Measurements from ENCODE around the gene VPS4B.
"Not testable (repeated sequence)": the region's sequence is repeated elsewhere in the genome, so short reads cannot be mapped to it uniquely, and the experiment has no call there.

Gene VPS4B

GRCh38 chr18:63366213-63367052, 55.8 kb downstream of the VPS4B start:
- DNase-seq = peak; percentile 11 to 70

DNA sequence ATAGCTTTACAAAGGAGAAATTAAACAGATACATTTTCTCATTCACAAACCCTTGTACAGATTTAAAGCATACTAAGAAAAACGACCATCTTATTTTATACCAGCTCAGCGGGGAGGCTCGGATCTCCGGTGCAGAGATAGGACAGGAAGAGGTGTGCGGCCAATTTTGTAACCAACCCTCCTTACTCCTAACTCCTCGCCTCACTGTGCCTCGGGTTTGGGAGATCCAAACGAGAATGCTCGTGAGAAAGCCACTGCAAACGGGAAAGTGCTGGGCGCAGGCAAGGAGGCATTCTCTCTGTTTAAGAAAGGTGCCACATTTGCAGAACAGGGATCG, 56.4 kb downstream of the VPS4B start:
- DNase-seq = peak in 1 of 2 experiments; percentile 45

GRCh38 chr18:63363951-63364350, 58.3 kb downstream of the VPS4B start:
- DNase-seq = no peak

DNA sequence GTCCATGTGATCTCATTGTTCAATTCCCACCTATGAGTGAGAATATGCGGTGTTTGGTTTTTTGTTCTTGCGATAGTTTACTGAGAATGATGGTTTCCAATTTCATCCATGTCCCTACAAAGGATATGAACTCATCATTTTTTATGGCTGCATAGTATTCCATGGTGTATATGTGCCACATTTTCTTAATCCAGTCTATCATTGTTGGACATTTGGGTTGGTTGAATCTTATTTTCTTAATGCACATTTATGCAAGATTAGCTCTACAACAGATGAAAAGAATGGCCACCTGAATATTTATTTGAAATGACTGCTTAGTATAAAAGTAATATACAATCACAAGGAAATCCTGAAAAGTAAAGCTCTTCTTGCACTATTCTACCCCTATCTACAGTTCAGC, 58.9 kb downstream of the VPS4B start:
- DNase-seq = not testable (repeated sequence)

GRCh38 chr18:63356272-63356896, 65.9 kb downstream of the VPS4B start:
- no peak for DNase-seq

GRCh38 chr18:63350230-63350629, 72.0 kb downstream of the VPS4B start:
- no peak for DNase-seq

GRCh38 chr18:63348508-63349136, 73.7 kb downstream of the VPS4B start:
- DNase-seq = no peak

DNA sequence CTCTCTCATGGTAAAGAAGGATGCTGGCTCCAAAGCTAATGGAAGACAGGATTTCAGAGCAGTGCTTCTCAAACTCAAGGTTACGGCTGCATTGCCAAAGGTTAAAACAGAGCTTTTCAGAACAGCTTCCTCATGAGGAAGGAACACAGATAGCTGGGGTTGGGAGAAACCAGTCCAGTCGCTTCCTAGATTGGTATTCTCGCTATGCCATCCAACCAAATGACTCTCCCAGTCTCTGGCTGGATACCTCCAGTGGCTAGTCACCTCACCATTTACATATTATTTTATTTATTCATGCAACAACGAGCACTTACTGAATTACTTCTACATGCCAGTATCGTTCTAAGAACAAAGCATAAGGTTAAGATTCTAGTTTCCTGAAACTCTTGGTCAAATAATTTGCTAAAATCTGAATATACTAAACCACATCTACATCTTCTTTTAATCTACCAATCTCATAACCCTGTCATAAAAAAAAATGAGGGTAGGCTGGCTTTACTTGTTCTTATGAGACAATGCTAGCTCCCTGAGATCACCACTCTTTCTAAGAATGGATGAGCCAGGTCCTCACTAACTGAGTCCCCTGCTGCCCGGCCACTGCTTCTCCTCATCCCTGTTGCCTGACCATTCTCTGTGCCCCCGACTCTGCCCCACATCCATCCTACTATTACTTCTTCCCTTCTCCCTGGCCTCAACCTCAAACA, 75.6 kb downstream of the VPS4B start:
- DNase-seq = peak; percentile 29 to 42

DNA sequence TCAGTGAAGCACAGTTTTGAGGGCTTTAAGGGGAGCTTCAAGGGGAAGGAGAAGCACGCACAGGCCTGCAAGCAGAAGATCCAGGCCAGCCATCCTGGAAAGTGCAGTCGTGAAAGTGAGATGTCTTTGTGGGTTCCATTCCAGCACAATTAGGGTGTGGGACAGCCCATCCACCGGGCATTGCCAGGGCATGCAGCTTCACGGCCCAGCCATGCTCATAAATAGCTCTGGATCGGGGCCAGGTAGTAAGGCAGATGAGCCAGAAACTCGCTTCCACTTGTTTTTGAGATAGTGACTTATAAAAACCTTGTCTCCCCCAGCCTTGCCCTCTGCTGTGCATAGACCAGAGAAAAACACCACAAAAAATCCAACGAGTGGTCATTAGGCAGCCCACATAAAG, 76.2 kb downstream of the VPS4B start:
- DNase-seq = no peak

DNA sequence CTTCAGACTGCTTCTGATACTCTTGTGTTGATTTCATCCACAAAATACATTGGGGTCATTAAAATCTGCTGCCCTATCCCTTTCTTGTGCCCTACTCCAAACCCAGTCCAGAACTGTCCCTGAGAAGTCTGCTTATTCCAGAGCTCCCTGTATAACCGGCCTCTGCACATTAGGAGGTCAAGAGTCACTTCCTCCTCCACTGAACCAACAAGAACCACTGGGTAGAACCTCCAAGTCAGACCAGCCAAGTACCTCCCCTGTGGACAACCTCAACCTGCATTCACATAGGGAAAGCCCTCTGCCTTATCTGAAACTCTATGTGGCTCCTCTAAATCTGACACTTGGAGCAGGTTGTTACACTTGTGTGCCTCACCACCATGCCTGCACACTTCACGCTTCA, 77.4 kb downstream of the VPS4B start:
- DNase-seq = no peak

- no peak for DNase-seq
Measured at GRCh38 chr18:63344263-63344662, 78.0 kb downstream of the VPS4B start.

DNA sequence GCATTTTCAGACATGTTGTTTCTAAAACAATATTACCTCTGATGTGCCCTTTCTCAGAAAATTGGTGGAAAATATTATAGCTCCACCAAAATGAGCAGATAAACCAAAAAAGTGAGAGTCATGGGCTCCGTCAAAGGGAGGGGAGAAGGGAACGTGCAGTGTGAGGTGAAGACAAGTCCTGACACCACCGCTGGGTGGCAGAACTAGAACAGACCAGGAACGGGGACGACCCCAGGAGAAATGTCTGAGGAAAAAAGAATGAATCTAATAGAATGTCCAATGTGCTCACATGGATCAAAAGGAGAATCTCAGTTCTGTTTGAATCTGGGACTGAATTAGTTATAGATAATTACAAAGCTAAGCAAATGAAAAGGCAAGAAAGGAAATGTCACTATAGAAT, 80.1 kb downstream of the VPS4B start:
- DNase-seq = peak; percentile 7 to 62

DNA sequence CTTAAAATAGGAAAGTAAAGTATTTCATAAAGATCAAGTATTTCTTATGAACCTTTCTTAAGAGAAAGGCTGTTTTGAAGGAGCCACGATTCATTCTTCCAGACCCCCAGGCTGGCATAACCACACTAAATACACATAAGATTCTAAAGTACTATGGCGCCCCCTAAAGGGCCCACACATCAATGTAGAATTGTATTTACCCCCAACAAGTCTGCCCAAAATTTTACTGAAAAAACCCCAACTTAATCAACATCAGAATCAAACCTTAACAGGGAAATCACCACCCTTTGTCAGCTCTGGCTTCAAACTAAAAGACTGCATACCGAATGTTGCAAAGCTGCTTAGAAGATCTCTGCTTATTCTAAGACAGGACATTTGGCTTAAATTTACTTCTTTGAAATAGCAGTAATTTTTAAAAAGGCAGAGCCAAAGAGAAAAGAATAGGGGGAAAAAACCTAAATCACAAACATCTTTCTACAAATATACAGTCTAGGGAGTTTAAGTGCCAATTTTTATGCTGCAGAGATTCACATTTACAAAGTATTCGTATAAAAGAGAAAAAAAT, 82.3 kb downstream of the VPS4B start:
- peak; percentile 31 to 69 for DNase-seq
